ENCODE results near the gene GTPBP10. TPM values are rescaled to one million over a fixed set of nuclear protein-coding genes. Genes with fewer than 3 reads are reported as not detected.

GTPBP10 gene
- total RNA-seq (ENCODE audit: low replicate concordance) = 22.7 and 22.9 TPM in 2 replicates
- long read RNA-seq, full-length matches to known transcripts = 13 of 21 reads
- long read RNA-seq, partial matches to known transcripts = 0 of 21 reads
- long read RNA-seq, other reads (novel, unspliced or antisense) = 8 of 21 reads

- Mint-ChIP-seq H3K36me3 (peaks cover 3% of the 10 kb centered on the region), H3K4me3 (peak within 1 kb of the TSS; percentile 97), H3K27me3 (no peaks in the 10 kb centered on the region), H3K4me1 (ENCODE audit: unreplicated experiment) (peaks cover 19% of the 10 kb centered on the region), H3K27ac (peak within 1 kb of the TSS; percentile 97), H3K9me3 (no peaks in the 10 kb centered on the region)
- peak; percentile 93 for DNase-seq (ENCODE audit: extremely low spot score, unreplicated experiment)
- TF ChIP-seq CTCF (conservative IDR thresholded peaks at IDR 0.05) = peak; percentile 69
These were observed at the start of gene GTPBP10 for GRCh38 chr7:90346336-90347125. Gene GTPBP10, plus strand, starts transcription at chr7:90346716. Its CDS starts 26 bp downstream, at chr7:90346742.

- H3K27me3 Mint-ChIP-seq = no peaks in the 10 kb centered on the region
- no peaks in the 10 kb centered on the region for H3K9me3 Mint-ChIP-seq
- H3K4me3 Mint-ChIP-seq = no peak overlapping the region
- peaks cover 4% of the 10 kb centered on the region for H3K4me1 Mint-ChIP-seq (ENCODE audit: unreplicated experiment)
- no peak overlapping the region for H3K27ac Mint-ChIP-seq
- peak; percentile 65 for TF ChIP-seq CTCF (conservative IDR thresholded peaks at IDR 0.05)
- peaks cover 6% of the 10 kb centered on the region for H3K36me3 Mint-ChIP-seq
- no peak for DNase-seq (ENCODE audit: extremely low spot score, unreplicated experiment)
These were observed 48.1 kb upstream of the GTPBP10 start for GRCh38 chr7:90298145-90299038.

- peaks cover 3% of the 10 kb centered on the region for H3K36me3 Mint-ChIP-seq
- DNase-seq (ENCODE audit: extremely low spot score, unreplicated experiment) = no peak
- no peaks in the 10 kb centered on the region for H3K9me3 Mint-ChIP-seq
- TF ChIP-seq CTCF (conservative IDR thresholded peaks at IDR 0.05) = no peak
- H3K27ac Mint-ChIP-seq = no peak overlapping the region
- no peaks in the 10 kb centered on the region for H3K27me3 Mint-ChIP-seq
- no peaks in the 10 kb centered on the region for H3K4me1 Mint-ChIP-seq (ENCODE audit: unreplicated experiment)
- H3K4me3 Mint-ChIP-seq = no peak overlapping the region
These were observed 43.3 kb upstream of the GTPBP10 start for GRCh38 chr7:90303241-90303640.

GRCh38 chr7:90309872-90310271, 36.6 kb upstream of the GTPBP10 start:
- H3K27me3 Mint-ChIP-seq = no peaks in the 10 kb centered on the region
- TF ChIP-seq CTCF (conservative IDR thresholded peaks at IDR 0.05) = no peak
- H3K9me3 Mint-ChIP-seq = no peaks in the 10 kb centered on the region
- H3K36me3 Mint-ChIP-seq = no peaks in the 10 kb centered on the region
- no peaks in the 10 kb centered on the region for H3K4me1 Mint-ChIP-seq (ENCODE audit: unreplicated experiment)
- H3K4me3 Mint-ChIP-seq = no peak overlapping the region
- no peak overlapping the region for H3K27ac Mint-ChIP-seq
- no peak for DNase-seq (ENCODE audit: extremely low spot score, unreplicated experiment)

- Mint-ChIP-seq H3K4me3 (no peak overlapping the region), H3K36me3 (no peaks in the 10 kb centered on the region), H3K27me3 (peaks cover 4% of the 10 kb centered on the region), H3K9me3 (no peaks in the 10 kb centered on the region), H3K4me1 (ENCODE audit: unreplicated experiment) (no peaks in the 10 kb centered on the region), H3K27ac (no peak overlapping the region)
- no peak for DNase-seq (ENCODE audit: extremely low spot score, unreplicated experiment)
- no peak for TF ChIP-seq CTCF (conservative IDR thresholded peaks at IDR 0.05)
These were observed 35.3 kb upstream of the GTPBP10 start for GRCh38 chr7:90311175-90311574.

Measured in type B pancreatic cell (in vitro differentiated cells).